ENCODE data around the gene KLHL22.
"Not testable (repeated sequence)": the region's sequence is repeated elsewhere in the genome, so short reads cannot be mapped to it uniquely, and the experiment has no call there.

The KLHL22 gene

DNA sequence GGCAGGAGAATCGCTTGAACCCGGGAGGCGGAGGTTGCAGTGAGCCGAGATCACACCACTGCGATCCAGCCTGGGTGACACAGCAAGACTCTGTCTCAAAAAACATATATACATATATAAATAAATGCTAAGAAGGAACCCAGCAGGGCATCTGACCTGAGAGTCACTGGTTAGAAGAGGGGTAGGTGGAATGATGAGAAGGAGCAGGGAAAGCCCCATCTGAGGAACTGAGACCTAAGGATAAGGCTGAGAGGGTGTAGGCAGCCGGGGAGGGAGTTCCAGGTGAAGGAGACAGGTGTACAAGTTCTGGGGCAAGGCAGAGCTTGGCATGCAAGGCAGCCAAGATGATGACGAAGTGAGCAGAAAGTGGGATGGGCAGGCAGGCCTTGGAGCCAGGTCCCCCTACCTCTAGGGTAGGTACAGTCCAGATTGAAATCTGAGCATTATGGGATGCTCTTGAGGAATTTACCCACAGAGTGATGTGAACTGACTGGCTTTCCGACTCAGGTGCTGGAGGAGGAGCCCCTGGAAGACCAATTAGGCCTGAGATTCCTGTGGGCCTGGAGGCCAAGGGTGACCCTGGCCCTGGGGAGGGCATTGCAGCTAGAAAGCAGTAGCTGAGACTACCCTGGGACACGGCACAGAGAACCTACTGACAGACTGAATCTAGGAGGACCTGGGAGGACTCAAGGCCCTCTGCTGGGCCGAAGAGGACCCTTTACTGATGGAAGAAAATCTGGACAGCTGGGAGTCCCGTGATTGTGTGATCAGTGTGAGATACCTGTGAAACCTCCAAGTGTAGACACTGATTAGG lies 22.8 kb downstream of the KLHL22 start:
- Histone ChIP-seq H3K27ac (no peak overlapping the region), H3K36me3 (peaks cover 16% of the 10 kb centered on the region), H3K4me3 (ENCODE audit: low read depth in 1 of 2, low read length in 1 of 2) (no peak overlapping the region), H3K9me3 (no peaks in the 10 kb centered on the region), H3K27me3 (no peaks in the 10 kb centered on the region), H3K4me1 (ENCODE audit: control insufficient read depth in 1 of 2, insufficient read depth in 1 of 2, low read depth in 1 of 2, low read length in 1 of 2) (no peaks in the 10 kb centered on the region)
- TF ChIP-seq CTCF (IDR thresholded peaks at IDR 0.05), result no peak

- no peak overlapping the region for H3K27ac ChIP-seq
Measured at GRCh38 chr22:20471126-20471833, 24.3 kb downstream of the KLHL22 start.

GRCh38 chr22:20470525-20470924 lies 25.1 kb downstream of the KLHL22 start:
- H3K9me3 ChIP-seq; H3K27ac ChIP-seq; H3K27me3 ChIP-seq; H3K4me3 ChIP-seq (ENCODE audit: low read depth in 1 of 2, low read length in 1 of 2): not testable (repeated sequence)
- H3K4me1 ChIP-seq (ENCODE audit: control insufficient read depth in 1 of 2, insufficient read depth in 1 of 2, low read depth in 1 of 2, low read length in 1 of 2), result peaks cover 13 to 15% of the 10 kb centered on the region in 2 experiments
- H3K36me3 ChIP-seq, result peaks cover 16% of the 10 kb centered on the region

More at GRCh38 chr22:20471126-20471833, 24.3 kb downstream of the KLHL22 start:
- Histone ChIP-seq H3K36me3 (peaks cover 16% of the 10 kb centered on the region), H3K4me1 (ENCODE audit: control insufficient read depth in 1 of 2, insufficient read depth in 1 of 2, low read depth in 1 of 2, low read length in 1 of 2) (peaks cover 5 to 7% of the 10 kb centered on the region in 2 experiments), H3K9me3 (no peaks in the 10 kb centered on the region), H3K4me3 (ENCODE audit: low read depth in 1 of 2, low read length in 1 of 2) (no peak overlapping the region), H3K27me3 (no peaks in the 10 kb centered on the region)
- TF ChIP-seq CTCF (IDR thresholded peaks at IDR 0.05), result no peak

DNA sequence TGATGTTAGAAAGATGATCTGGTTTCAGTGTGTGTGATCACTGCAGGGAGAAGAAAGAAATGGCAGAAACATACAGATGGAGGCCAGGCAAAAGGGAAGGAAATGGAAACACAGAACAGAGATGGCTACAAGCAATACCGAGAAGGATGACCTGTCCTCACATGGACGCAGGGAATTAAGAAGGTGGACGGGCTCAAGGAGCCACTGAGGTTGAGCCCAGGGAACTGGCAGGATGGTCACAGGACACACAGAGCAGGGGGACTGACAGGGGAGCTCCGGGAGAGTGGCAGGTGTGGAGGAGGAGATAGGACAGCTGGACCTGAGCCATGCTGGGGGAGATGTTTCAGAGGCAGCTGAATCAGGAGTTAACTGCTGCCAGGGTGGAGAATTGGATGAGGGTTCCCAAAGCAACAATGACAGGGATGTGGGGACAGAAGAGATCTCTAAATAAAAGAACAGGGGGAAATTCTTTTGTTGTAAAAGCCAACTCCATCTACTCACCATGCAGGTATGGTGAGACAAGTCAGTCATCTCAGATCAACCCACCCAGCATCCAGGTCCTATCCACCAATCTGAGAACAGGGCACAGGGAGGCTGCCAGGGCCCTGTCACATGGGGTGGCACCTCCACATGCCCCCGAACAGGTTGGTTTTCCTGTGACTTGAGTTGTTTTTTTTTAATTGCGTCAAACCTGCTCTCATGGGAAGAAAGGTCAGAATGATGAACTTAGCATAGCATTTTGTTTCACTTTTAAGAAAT lies 26.3 kb downstream of the KLHL22 start:
- no peak for TF ChIP-seq CTCF (IDR thresholded peaks at IDR 0.05)
- Histone ChIP-seq H3K4me3 (ENCODE audit: low read depth in 1 of 2, low read length in 1 of 2) (no peak overlapping the region), H3K27me3 (no peaks in the 10 kb centered on the region), H3K4me1 (ENCODE audit: control insufficient read depth in 1 of 2, insufficient read depth in 1 of 2, low read depth in 1 of 2, low read length in 1 of 2) (peaks cover 25 to 27% of the 10 kb centered on the region in 2 experiments), H3K9me3 (no peaks in the 10 kb centered on the region), H3K36me3 (peaks cover 19% of the 10 kb centered on the region), H3K27ac (peak overlapping the region; percentile 38)

DNA sequence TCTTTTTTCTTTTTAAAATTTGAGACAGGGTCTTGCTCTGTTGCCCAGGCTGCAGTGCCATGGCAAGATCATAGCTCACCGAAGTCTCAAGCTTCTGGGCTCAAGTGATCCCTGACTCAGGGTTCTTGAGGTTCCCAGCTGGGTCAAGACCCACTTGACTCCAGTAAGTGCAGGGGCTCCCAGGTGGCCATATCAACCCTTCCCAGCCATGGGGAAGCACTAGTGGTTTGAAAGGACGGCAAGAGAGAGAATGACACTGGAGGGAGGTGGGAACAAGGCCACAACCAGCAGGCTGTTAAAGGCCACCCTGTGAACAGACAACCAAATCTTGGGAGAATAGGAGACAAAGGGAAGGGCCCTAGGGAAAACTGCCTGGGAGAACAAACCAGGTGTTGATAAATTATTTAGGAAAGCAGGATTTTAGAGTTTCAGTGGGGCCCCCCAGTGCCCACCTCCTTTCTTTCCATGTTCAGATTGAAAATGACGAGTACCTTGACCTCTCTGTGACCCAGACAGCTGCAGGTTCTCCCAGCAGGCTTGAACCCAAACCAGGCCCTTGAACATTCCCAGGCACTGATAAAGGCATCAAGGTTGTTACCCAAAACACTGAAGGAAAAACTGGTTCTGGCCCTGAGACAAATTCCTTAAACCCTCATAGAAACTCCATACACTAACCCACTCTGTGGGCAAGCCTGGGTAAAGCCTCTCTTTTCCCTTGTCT lies 28.8 kb downstream of the KLHL22 start:
- Histone ChIP-seq H3K27me3 (no peaks in the 10 kb centered on the region), H3K36me3 (peaks cover 19% of the 10 kb centered on the region), H3K27ac (peak overlapping the region; percentile 99), H3K9me3 (no peaks in the 10 kb centered on the region), H3K4me1 (ENCODE audit: control insufficient read depth in 1 of 2, insufficient read depth in 1 of 2, low read depth in 1 of 2, low read length in 1 of 2) (peaks cover 48 to 51% of the 10 kb centered on the region in 2 experiments), H3K4me3 (ENCODE audit: low read depth in 1 of 2, low read length in 1 of 2) (peak overlapping the region in 1 of 2 experiments; percentile 7)
- TF ChIP-seq CTCF (IDR thresholded peaks at IDR 0.05), result no peak
